HEK293 (cell line): ENCODE measurements around the gene SLC25A45.

Experiments
- AEBP2 ChIP-seq: fragments of 450-650 bp; formaldehyde crosslinking; IDR thresholded peaks from 2 replicates; pipeline ENCODE4 v1.5.1; 2016; ENCODE audit warnings: missing biosample characterization, missing genetic modification characterization, borderline replicate concordance
- GFI1B ChIP-seq: fragments of 450-650 bp; formaldehyde crosslinking; IDR thresholded peaks from 2 replicates; pipeline ENCODE4 v1.5.1; 2016; ENCODE audit warnings: missing biosample characterization, missing genetic modification characterization
- KLF7 ChIP-seq: fragments of 450-650 bp; formaldehyde crosslinking; IDR thresholded peaks from 2 replicates; pipeline ENCODE4 v1.5.1; 2016; ENCODE audit warnings: missing biosample characterization, missing genetic modification characterization, borderline replicate concordance
- PATZ1 ChIP-seq: fragments of 450-650 bp; formaldehyde crosslinking; IDR thresholded peaks from 2 replicates; pipeline ENCODE4 v1.5.1; 2016; ENCODE audit warnings: missing biosample characterization, missing genetic modification characterization
- SALL2 ChIP-seq: fragments of 450-650 bp; formaldehyde crosslinking; IDR thresholded peaks from 2 replicates; pipeline ENCODE4 v1.5.0; 2017; ENCODE audit warnings: missing biosample characterization, mild to moderate bottlenecking, missing genetic modification characterization, borderline replicate concordance
- YY2 ChIP-seq: fragments of 450-650 bp; formaldehyde crosslinking; IDR thresholded peaks from 2 replicates; pipeline ENCODE4 v1.5.1; 2016; ENCODE audit warnings: missing biosample characterization, missing genetic modification characterization
- ZBTB10 ChIP-seq: fragments of 450-650 bp; formaldehyde crosslinking; IDR thresholded peaks from 2 replicates; pipeline ENCODE4 v1.5.1; 2016; ENCODE audit warnings: missing biosample characterization, missing genetic modification characterization
- ZBTB11 ChIP-seq: fragments of 450-650 bp; formaldehyde crosslinking; conservative IDR thresholded peaks from 2 replicates; pipeline ENCODE4 v1.5.1; 2016; ENCODE audit warnings: low read depth, missing biosample characterization, missing genetic modification characterization
- ZBTB44 ChIP-seq: fragments of 450-650 bp; IDR thresholded peaks from 2 replicates; pipeline ENCODE4 v1.5.1; 2018; ENCODE audit warnings: missing biosample characterization, mild to moderate bottlenecking, missing genetic modification characterization
- ZNF174 ChIP-seq: fragments of 450-650 bp; formaldehyde crosslinking; IDR thresholded peaks from 2 replicates; pipeline ENCODE4 v1.5.0; 2017; ENCODE audit warnings: missing biosample characterization, mild to moderate bottlenecking, missing genetic modification characterization
- ZNF184 ChIP-seq: fragments of 450-650 bp; IDR thresholded peaks from 2 replicates; pipeline ENCODE4 v1.5.1; 2018; ENCODE audit warnings: missing biosample characterization, mild to moderate bottlenecking, missing genetic modification characterization
- ZNF248 ChIP-seq: fragments of 450-650 bp; formaldehyde crosslinking; IDR thresholded peaks from 2 replicates; pipeline ENCODE4 v1.5.1; 2017; ENCODE audit warnings: missing biosample characterization, missing genetic modification characterization
- ZNF280C ChIP-seq: fragments of 450-650 bp; formaldehyde crosslinking; IDR thresholded peaks from 2 replicates; pipeline ENCODE4 v1.5.1; 2016; ENCODE audit warnings: missing biosample characterization, missing genetic modification characterization
- ZNF311 ChIP-seq: fragments of 450-650 bp; formaldehyde crosslinking; IDR thresholded peaks from 2 replicates; pipeline ENCODE4 v1.5.1; 2017; ENCODE audit warnings: missing biosample characterization, missing genetic modification characterization, borderline replicate concordance
- ZNF366 ChIP-seq: fragments of 450-650 bp; formaldehyde crosslinking; conservative IDR thresholded peaks from 2 replicates; pipeline ENCODE4 v1.5.1; 2016; ENCODE audit warnings: missing biosample characterization, missing genetic modification characterization
- ZNF391 ChIP-seq: fragments of 450-650 bp; formaldehyde crosslinking; IDR thresholded peaks from 2 replicates; pipeline ENCODE4 v1.5.1; 2016; ENCODE audit warnings: low read depth, missing biosample characterization, missing genetic modification characterization, borderline replicate concordance
- ZNF433 ChIP-seq: fragments of 450-650 bp; formaldehyde crosslinking; IDR thresholded peaks from 2 replicates; pipeline ENCODE4 v1.5.1; 2016; ENCODE audit warnings: missing biosample characterization, missing genetic modification characterization, low read depth
- ZNF48 ChIP-seq: fragments of 450-650 bp; formaldehyde crosslinking; IDR thresholded peaks from 2 replicates; pipeline ENCODE4 v1.5.1; 2016; ENCODE audit warnings: missing biosample characterization, missing genetic modification characterization
- ZNF501 ChIP-seq: fragments of 450-650 bp; formaldehyde crosslinking; IDR thresholded peaks from 2 replicates; pipeline ENCODE4 v1.5.1; 2016; ENCODE audit warnings: missing biosample characterization, missing genetic modification characterization
- ZNF510 ChIP-seq: fragments of 450-650 bp; formaldehyde crosslinking; IDR thresholded peaks from 2 replicates; pipeline ENCODE4 v1.5.1; 2018; ENCODE audit warnings: mild to moderate bottlenecking, missing genetic modification characterization, missing biosample characterization; ENCODE audit not compliant: insufficient replicate concordance
- ZNF600 ChIP-seq: fragments of 450-650 bp; formaldehyde crosslinking; IDR thresholded peaks from 2 replicates; pipeline ENCODE4 v1.5.1; 2016; ENCODE audit warnings: missing biosample characterization, missing genetic modification characterization
- ZNF660 ChIP-seq: fragments of 450-650 bp; IDR thresholded peaks from 2 replicates; pipeline ENCODE4 v1.5.1; 2018; ENCODE audit warnings: missing biosample characterization, mild to moderate bottlenecking, missing genetic modification characterization
- ZNF670 ChIP-seq: fragments of 450-650 bp; formaldehyde crosslinking; IDR thresholded peaks from 2 replicates; pipeline ENCODE4 v1.5.1; 2016; ENCODE audit warnings: missing biosample characterization, missing genetic modification characterization, low read depth
- ZNF677 ChIP-seq: fragments of 450-650 bp; IDR thresholded peaks from 2 replicates; pipeline ENCODE4 v1.5.0; 2018; ENCODE audit warnings: missing biosample characterization, mild to moderate bottlenecking, missing genetic modification characterization, moderate library complexity
- ZNF777 ChIP-seq: fragments of 450-650 bp; formaldehyde crosslinking; IDR thresholded peaks from 2 replicates; pipeline ENCODE4 v1.5.1; 2017; ENCODE audit warnings: missing biosample characterization, missing genetic modification characterization, borderline replicate concordance

SLC25A45 gene

GRCh38 chr11:65419772-65420481 lies 37.5 kb upstream of the SLC25A45 start (continued):
- TF ChIP-seq ZNF670 (tag by site-specific recombination) (no peak), SALL2 (tag by site-specific recombination) (no peak), ZNF677 (tag by site-specific recombination) (no peak), ZNF660 (tag by site-specific recombination) (peak; percentile 18; the same call in 1 of the 2 replicates), YY2 (tag by site-specific recombination) (no peak), ZNF600 (tag by site-specific recombination) (peak; percentile 78), ZNF777 (tag by site-specific recombination) (no peak), ZNF248 (tag by site-specific recombination) (no peak), PATZ1 (tag by site-specific recombination) (peak; percentile 66), ZNF366 (no peak; the same call in 1 of the 2 replicates), ZNF184 (tag by site-specific recombination) (no peak), ZNF174 (tag by site-specific recombination) (no peak), ZNF510 (tag by site-specific recombination) (no peak), ZNF433 (tag by site-specific recombination) (no peak), ZBTB44 (tag by site-specific recombination) (no peak), AEBP2 (no peak), GFI1B (tag by site-specific recombination) (no peak), KLF7 (tag by site-specific recombination) (no peak; the same call in 1 of the 2 replicates), ZNF280C (tag by site-specific recombination) (no peak), ZNF48 (tag by site-specific recombination) (no peak), ZNF391 (tag by site-specific recombination) (no peak), ZBTB11 (tag by site-specific recombination) (no peak), ZBTB10 (tag by site-specific recombination) (no peak), ZNF311 (tag by site-specific recombination) (no peak), ZNF501 (tag by site-specific recombination) (no peak)
